Measurements from ENCODE around the gene P2RY11.

P2RY11 gene

GRCh38 chr19:10113964-10114650 is 2.6 kb downstream of the P2RY11 start:
- DNase-seq = no peak

- no peak for DNase-seq
These were observed 3.3 kb downstream of the P2RY11 start for GRCh38 chr19:10114651-10115391.

- no peak for DNase-seq
These were observed 4.0 kb downstream of the P2RY11 start for GRCh38 chr19:10115392-10116084.

- no peak for DNase-seq
These were observed 4.8 kb downstream of the P2RY11 start for GRCh38 chr19:10116085-10116865.

- DNase-seq = no peak
These were observed 5.5 kb downstream of the P2RY11 start for GRCh38 chr19:10116866-10117616.

- no peak for DNase-seq
These were observed 7.5 kb downstream of the P2RY11 start for GRCh38 chr19:10118960-10119359.

- DNase-seq = no peak
These were observed 9.2 kb downstream of the P2RY11 start for GRCh38 chr19:10120538-10121189.

- DNase-seq = no peak
These were observed 10.6 kb downstream of the P2RY11 start for GRCh38 chr19:10122045-10122444.

GRCh38 chr19:10124429-10124828 is 12.9 kb downstream of the P2RY11 start:
- DNase-seq = no peak

- DNase-seq = peak; percentile 89
These were observed 14.7 kb downstream of the P2RY11 start for GRCh38 chr19:10126213-10126639.

- DNase-seq = peak; percentile 77
These were observed 21.4 kb downstream of the P2RY11 start for GRCh38 chr19:10132905-10133304.

- DNase-seq = no peak
These were observed 22.1 kb downstream of the P2RY11 start for GRCh38 chr19:10133596-10133995.

- DNase-seq = no peak
These were observed 22.5 kb downstream of the P2RY11 start for GRCh38 chr19:10134040-10134439.

- no peak for DNase-seq
These were observed 24.2 kb downstream of the P2RY11 start for GRCh38 chr19:10135551-10136334.

- DNase-seq = no peak
These were observed 25.4 kb downstream of the P2RY11 start for GRCh38 chr19:10136936-10137335.

GRCh38 chr19:10137751-10138682 is 26.5 kb downstream of the P2RY11 start:
- no peak for DNase-seq

- no peak for DNase-seq
These were observed 27.6 kb downstream of the P2RY11 start for GRCh38 chr19:10138879-10139795.

- no peak for DNase-seq
These were observed 28.5 kb downstream of the P2RY11 start for GRCh38 chr19:10139952-10140351.

- no peak for DNase-seq
These were observed 30.0 kb downstream of the P2RY11 start for GRCh38 chr19:10141479-10141878.
